ENCODE measurements around the gene C5orf15. TPM values are rescaled to one million over a fixed set of nuclear protein-coding genes. Genes with fewer than 3 reads are reported as not detected.

The C5orf15 gene
- total and polyA plus RNA-seq, 2 experiments from 2014 or later = 37.7 to 61.4 TPM

GRCh38 chr5:133928587-133929393 is 39.6 kb downstream of the C5orf15 start:
- no peak overlapping the region for H3K27ac Mint-ChIP-seq

More at GRCh38 chr5:133928587-133929393, 39.6 kb downstream of the C5orf15 start:
- H3F3A ChIP-seq (replicated peaks; ENCODE audit: low read depth) = no peaks in the 10 kb centered on the region
- Mint-ChIP-seq H3K4me3 (no peak overlapping the region), H3K36me3 (ENCODE audit: low read depth) (no peaks in the 10 kb centered on the region), H3K4me1 (peaks cover 6% of the 10 kb centered on the region; the same call in 2 of the 3 replicates), H3K9me3 (no peaks in the 10 kb centered on the region), H3K27me3 (ENCODE audit: insufficient read depth, low read depth, poor library complexity) (peaks cover 15% of the 10 kb centered on the region)
- no peak for TF ChIP-seq ZNF331 (CRISPR knock-in tag; IDR thresholded peaks at IDR 0.05; ENCODE audit: low read depth)
- no peak for TF ChIP-seq EZH2phosphoT487 (IDR thresholded peaks at IDR 0.05; ENCODE audit: unreplicated experiment)
- TF ChIP-seq, protein P1, sequence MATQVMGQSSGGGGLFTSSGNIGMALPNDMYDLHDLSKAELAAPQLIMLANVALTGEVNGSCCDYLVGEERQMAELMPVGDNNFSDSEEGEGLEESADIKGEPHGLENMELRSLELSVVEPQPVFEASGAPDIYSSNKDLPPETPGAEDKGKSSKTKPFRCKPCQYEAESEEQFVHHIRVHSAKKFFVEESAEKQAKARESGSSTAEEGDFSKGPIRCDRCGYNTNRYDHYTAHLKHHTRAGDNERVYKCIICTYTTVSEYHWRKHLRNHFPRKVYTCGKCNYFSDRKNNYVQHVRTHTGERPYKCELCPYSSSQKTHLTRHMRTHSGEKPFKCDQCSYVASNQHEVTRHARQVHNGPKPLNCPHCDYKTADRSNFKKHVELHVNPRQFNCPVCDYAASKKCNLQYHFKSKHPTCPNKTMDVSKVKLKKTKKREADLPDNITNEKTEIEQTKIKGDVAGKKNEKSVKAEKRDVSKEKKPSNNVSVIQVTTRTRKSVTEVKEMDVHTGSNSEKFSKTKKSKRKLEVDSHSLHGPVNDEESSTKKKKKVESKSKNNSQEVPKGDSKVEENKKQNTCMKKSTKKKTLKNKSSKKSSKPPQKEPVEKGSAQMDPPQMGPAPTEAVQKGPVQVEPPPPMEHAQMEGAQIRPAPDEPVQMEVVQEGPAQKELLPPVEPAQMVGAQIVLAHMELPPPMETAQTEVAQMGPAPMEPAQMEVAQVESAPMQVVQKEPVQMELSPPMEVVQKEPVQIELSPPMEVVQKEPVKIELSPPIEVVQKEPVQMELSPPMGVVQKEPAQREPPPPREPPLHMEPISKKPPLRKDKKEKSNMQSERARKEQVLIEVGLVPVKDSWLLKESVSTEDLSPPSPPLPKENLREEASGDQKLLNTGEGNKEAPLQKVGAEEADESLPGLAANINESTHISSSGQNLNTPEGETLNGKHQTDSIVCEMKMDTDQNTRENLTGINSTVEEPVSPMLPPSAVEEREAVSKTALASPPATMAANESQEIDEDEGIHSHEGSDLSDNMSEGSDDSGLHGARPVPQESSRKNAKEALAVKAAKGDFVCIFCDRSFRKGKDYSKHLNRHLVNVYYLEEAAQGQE (IDR thresholded peaks at IDR 0.05; ENCODE audit: unreplicated experiment) = no peak
- TF ChIP-seq, protein P2, sequence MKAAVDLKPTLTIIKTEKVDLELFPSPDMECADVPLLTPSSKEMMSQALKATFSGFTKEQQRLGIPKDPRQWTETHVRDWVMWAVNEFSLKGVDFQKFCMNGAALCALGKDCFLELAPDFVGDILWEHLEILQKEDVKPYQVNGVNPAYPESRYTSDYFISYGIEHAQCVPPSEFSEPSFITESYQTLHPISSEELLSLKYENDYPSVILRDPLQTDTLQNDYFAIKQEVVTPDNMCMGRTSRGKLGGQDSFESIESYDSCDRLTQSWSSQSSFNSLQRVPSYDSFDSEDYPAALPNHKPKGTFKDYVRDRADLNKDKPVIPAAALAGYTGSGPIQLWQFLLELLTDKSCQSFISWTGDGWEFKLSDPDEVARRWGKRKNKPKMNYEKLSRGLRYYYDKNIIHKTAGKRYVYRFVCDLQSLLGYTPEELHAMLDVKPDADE (IDR thresholded peaks at IDR 0.05) = no peak
- no peak for TF ChIP-seq NANOG (IDR thresholded peaks at IDR 0.05; ENCODE audit: borderline replicate concordance)
- TF ChIP-seq CREB1 (CRISPR knock-in tag; IDR thresholded peaks at IDR 0.05; ENCODE audit: low read depth) = no peak
- TF ChIP-seq JUNB (IDR thresholded peaks at IDR 0.05; ENCODE audit: unreplicated experiment) = no peak
- no peak for TF ChIP-seq EZH2 (IDR thresholded peaks at IDR 0.05; ENCODE audit: low read depth, unreplicated experiment)
- TF ChIP-seq ZNF462 (CRISPR knock-in tag; IDR thresholded peaks at IDR 0.05) = no peak
- no peak for TF ChIP-seq CTCF (conservative IDR thresholded peaks at IDR 0.05; ENCODE audit: low read depth in 2 of 2)
- TF ChIP-seq POLR2AphosphoS5 (IDR thresholded peaks at IDR 0.05; ENCODE audit: low read depth) = no peak
- TF ChIP-seq STAT1 (IDR thresholded peaks at IDR 0.05; ENCODE audit: unreplicated experiment) = no peak
- H3K79me2 ChIP-seq (replicated peaks; ENCODE audit: insufficient read depth) = no peaks in the 10 kb centered on the region
- H3K9me2 ChIP-seq (ENCODE audit: insufficient read depth) = no peaks in the 10 kb centered on the region
- no peak for DNase-seq (ENCODE audit: low spot score)
- no peak overlapping the region for H3K4me3 ChIP-seq
- no peak overlapping the region for H3K27ac ChIP-seq (ENCODE audit: low read depth)
- H3K36me3 ChIP-seq (ENCODE audit: insufficient read depth) = no peaks in the 10 kb centered on the region
- H3K27me3 ChIP-seq (ENCODE audit: insufficient read depth) = no peaks in the 10 kb centered on the region
- no peak for ATAC-seq
- H3K4me2 ChIP-seq = no peak overlapping the region
- H4K20me1 ChIP-seq (replicated peaks; ENCODE audit: insufficient read depth) = no peaks in the 10 kb centered on the region
- H3K4me1 ChIP-seq (ENCODE audit: insufficient read depth) = no peaks in the 10 kb centered on the region
- H2AFZ ChIP-seq = no peak overlapping the region
